ENCODE results near the gene AKR1C1.
"Not testable (repeated sequence)": the region's sequence is repeated elsewhere in the genome, so short reads cannot be mapped to it uniquely, and the experiment has no call there.

AKR1C1 gene

GRCh38 chr10:4947635-4948596 is 15.3 kb upstream of the AKR1C1 start:
- no peak for DNase-seq

GRCh38 chr10:4951512-4952162 is 11.6 kb upstream of the AKR1C1 start:
- DNase-seq, result not testable (repeated sequence)

- no peak for DNase-seq
Observed at GRCh38 chr10:4953405-4953804, 9.8 kb upstream of the AKR1C1 start.

DNA sequence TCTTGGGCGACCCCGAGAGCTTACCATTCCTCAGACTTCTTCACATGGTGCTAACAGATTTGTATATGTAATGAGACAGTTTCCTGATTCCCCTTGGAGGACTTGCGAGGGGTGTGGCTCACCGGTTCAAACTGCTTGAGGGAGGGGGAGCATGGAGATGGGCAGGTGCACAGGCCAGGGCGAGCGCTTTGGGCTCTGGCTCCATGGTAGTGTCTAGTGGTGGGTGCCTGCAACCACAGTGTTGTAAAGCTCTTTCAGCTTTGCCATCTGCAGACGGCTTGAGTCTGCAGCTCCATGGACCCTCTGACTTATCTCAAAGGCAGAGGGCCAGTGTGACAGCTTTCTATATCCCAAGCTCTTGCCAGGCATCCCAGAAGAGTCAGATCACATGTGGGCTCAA is 7.1 kb upstream of the AKR1C1 start:
- not testable (repeated sequence) for DNase-seq

GRCh38 chr10:4956955-4957645 is 6.1 kb upstream of the AKR1C1 start:
- not testable (repeated sequence) for DNase-seq

DNA sequence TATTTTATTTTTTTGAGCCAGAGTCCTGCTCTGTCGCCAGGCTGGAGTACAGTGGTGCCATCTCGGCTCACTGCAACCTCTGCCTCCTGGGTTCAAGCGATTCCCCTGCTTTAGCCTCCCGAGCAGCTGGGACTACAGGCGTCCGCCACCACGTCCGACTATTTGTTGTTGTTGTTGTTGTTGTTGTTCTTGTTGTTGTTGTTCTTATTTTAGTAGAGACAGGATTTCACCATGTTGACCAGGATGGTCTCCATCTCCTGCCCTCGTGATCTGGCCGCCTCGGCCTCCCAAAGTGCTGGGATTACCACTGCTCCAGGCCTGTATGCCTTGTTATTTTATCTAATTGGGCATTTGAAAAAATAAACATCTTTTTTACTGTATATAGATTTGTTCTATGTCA is 1.7 kb upstream of the AKR1C1 start:
- not testable (repeated sequence) for DNase-seq

GRCh38 chr10:4962308-4962707 is 907 bp upstream of the AKR1C1 start:
- not testable (repeated sequence) for DNase-seq

- not testable (repeated sequence) for DNase-seq
Observed at GRCh38 chr10:4963815-4964154, 570 bp downstream of the AKR1C1 start.

DNA sequence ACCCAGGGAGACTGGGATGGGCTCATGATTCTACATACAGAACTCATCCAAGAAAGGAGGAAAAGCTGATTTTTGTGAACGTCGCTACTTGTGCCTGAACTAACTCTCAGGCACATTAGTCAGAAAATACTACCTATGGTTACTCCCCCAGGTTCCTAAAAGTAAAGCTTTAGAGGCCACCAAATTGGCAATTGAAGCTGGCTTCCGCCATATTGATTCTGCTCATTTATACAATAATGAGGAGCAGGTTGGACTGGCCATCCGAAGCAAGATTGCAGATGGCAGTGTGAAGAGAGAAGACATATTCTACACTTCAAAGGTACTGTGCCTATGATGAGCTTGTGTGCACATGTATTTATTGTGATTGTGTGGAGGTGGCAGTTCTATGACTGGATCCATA is 2.5 kb downstream of the AKR1C1 start:
- DNase-seq, result not testable (repeated sequence)

DNA sequence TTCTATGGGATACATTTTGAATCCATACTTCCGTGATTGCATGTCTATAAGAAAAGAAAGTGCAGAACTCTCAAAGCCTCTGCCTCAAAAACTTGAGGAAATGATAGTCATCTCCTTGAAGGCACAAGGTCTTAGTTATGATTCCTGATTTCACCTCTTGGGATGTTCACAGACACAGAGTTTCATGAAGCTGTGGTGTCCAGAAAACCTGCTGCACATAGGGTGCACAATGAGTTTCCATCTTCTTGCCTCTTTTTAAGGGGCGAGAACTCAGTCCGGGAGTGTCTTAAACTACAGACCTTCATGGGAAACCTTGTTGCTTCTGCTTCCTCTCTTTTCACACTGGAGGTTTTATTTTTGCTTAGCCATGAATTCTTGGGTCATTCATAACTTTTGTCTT is 4.0 kb downstream of the AKR1C1 start:
- not testable (repeated sequence) for DNase-seq

GRCh38 chr10:4969289-4969688 is 6.1 kb downstream of the AKR1C1 start:
- not testable (repeated sequence) for DNase-seq

DNA sequence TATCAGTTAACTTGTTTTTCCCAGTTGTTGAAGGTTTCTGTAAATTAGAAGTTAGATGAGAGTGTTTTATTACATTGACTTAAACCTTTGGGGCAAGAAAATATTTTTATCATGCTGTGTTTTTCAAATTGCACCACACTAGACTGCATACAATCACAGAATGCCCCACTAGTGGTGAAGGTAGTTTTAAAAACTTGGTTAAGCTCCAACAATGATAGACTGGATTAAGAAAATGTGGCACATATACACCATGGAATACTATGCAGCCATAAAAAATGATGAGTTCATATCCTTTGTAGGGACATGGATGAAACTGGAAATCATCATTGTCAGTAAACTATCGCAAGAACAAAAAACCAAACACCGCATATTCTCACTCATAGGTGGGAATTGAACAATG is 7.1 kb downstream of the AKR1C1 start:
- not testable (repeated sequence) for DNase-seq

DNA sequence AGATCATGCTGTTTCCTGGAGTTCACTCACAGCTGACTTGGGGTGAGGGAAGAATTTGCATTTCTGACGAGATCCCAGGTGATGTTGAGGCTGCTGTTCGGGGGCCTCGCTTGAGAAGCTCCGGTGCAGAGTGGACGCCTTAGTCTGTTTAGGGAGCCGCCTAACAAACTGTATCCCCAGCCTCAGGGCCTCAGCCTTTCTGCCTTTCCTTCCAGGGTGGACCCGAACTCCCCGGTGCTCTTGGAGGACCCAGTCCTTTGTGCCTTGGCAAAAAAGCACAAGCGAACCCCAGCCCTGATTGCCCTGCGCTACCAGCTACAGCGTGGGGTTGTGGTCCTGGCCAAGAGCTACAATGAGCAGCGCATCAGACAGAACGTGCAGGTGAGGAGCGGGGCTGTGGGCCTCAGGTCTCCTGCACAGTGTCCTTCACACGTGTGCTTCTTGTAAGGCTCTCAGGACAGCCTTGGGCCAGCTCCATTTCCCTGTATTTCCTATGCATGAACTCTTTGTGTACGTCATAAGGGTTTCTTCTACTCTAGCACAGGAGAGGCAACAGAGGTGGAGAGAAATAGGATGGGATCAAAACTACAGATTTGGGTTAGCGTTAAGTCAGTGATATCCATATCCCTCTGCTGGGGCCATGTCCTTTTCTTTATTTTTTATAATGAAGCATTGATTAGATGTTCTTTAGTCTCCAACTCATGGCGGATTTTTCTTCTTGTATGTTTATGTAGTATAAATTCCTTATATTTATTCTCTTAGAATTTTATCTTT is 9.3 kb downstream of the AKR1C1 start:
- not testable (repeated sequence) for DNase-seq

DNA sequence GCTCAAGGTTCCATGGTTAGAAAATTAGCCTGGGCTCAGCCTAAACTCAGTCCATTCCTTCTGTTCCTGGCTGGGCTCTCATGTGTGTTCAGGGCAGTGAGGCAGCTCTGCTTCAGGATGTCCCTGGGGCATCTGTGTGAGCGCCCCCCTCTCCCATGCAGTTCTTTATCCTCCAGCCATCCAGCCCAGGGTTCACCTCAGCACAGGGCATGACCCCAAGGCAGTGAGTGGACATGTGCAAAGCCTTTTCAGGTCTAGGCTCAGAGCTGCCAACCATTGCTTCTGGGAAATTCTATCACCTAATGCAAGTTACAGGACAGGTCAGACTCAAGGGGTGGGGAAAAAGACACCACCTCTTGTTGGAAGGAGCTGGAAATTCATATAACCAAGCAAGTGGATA is 10.1 kb downstream of the AKR1C1 start:
- DNase-seq, result not testable (repeated sequence)

DNA sequence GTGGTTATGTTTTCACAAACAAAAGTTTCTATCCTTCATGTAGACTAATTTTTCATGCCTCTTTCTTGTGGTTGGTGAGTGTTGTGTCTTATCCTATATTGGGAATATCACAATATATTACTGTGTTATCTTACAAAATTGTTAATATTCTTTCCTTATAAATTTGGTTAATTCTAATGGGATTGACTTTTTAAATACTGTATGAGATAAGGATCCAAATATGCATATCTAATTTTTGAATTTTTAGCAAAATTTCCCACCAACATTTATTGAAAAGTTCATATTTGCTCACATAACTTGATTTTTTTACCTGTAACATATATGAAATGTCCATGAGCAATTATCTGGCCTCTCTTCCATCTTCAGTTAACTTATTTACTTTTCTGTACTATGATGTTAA is 11.2 kb downstream of the AKR1C1 start:
- not testable (repeated sequence) for DNase-seq

DNA sequence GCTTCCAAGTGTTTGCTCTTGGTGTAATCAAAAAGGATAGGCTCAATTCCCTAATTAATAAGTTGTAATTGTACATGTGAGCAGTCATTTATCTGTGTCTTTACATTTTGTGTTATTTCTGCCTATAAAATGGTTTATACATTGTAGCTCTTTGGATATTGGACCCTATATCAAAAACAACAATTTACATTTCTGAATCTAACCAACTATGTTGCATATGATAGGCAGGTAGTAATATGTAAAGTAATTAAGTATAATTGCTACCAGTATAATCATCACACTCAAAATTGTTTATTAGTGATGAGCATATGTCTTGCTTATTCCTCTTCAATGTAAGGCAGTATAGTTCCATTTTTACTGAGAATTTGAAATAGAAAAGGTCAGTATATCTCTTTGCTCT is 13.8 kb downstream of the AKR1C1 start:
- no peak for DNase-seq

DNA sequence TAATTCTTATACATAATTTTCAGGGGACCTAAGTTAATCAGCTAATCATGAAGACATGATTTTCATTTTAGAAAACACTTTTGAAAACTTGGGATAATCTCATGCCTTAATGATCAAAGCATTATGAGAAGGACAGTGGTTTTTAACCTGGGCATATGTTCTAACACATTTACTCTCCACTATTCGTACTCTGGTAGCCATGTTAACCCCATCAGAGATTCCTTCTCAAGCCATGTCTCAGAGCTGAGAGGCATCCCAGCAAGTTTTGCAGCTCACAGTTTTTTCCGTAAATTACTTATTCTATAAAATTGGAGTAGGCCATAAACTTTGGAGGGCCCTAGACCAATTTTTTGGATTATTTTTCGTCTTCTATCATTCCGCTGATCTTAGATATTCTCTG is 15.7 kb downstream of the AKR1C1 start:
- no peak for DNase-seq

DNA sequence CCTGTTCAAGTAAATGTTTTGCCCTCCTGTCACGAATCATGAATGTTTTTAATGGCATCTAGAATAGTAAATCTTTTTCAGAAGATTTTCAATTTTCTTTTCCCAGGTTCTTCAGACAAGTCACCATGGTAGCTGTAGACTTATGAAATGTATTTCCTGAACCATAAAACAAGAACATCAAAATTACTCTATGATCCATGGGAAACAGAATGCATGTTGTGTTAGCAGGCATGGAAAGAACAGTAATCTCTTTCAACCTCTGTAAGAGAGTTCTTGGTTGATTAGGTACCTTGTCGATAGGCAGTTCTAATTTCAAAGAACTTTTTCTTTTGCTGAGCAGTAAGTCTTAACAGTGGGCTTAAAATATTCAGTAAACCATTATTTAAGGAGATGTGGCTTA is 17.6 kb downstream of the AKR1C1 start:
- DNase-seq, result no peak

DNA sequence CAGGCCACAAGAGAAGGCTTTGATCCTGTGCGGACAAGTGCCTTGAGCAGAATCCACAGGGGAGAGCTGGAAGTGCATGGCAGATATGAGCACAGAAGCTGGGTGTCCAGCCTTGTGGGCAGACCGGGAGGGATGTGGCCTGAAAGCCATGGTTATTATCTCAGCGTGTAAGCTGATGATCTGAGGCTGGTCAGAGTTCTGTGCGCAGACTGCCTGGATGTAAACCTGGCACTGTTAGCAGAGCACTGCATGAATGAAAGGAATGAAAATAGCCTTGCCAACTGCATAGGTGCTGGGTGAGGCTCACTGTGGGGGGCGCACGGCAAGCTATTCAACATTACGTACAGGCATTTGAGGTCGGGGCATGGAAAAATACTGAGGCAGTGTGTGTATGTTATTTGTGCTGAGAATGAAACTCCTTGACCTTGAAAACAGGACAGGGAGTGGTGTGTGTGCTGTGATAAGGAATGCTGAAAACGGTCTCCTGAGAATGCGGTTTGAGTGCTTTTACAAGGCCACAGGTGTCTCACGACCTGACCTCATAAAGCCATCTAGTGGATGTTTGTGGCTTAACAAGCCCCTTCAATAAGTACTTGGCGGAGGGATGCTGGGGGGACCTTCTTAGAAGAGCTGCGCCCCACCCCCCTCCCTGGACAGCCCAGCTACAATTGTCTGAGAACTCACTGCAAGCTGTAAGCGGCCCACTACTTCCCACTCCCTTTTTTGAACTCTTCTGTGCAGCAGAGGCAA is 18.7 kb downstream of the AKR1C1 start:
- no peak for DNase-seq

DNA sequence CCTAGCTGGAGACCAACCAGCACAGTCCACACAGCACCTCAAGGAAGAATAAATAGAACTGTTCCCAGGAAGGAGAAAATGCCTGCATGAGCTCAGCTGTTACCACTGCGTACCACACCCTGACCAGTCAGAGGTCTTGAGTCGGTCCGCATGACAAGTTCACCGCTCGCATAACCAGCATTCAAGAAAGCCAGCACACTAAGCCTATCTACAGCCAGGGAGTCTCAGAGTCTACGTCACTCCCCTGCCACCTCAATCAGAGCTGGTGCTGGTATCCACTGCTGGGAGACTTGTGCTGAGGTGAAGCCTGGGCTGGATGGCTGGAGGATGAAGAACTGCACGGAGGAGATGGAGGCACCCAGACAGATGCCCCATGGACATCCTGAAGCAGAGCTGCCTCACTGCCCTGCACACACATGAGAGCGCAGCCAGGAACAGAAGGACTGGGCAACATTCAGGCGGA is 19.6 kb downstream of the AKR1C1 start:
- DNase-seq, result no peak

DNA sequence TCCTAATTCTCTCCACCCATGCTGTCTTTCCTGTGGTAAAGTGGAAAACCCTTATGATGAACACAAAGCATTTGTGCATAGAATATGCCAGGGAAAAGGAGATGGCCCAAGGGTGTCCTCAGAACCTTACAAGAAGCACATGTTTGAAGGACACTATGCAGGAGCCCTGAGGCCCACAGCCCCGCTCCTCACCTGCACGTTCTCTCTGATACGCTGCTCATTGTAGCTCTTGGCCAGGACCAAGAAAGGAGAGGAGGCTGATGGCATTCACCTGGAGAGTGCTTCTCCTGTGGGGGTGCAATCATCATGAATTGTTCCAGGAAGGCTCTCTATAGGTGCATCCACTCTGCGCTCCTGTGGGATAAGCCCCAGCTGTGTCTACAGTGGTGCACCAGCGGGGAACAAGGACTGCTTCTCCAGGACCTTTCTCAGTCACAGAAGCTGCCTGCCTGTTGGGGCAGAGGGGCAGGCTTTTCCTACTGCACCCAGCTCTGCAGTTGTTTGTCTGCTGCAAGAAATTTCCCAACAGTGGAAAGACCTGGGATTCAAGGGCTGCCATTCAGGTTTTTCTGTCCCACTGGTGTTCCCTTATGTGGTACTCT is 20.5 kb downstream of the AKR1C1 start:
- no peak for DNase-seq
